ENCODE results near the gene SLC2A6. TPM values are rescaled to one million over a fixed set of nuclear protein-coding genes. Genes with fewer than 3 reads are reported as not detected.

SLC2A6 gene
- total RNA-seq: 1.3 TPM

GRCh38 chr9:133478851-133479711 lies at the start of gene SLC2A6:
Gene SLC2A6 (minus strand): TSS chr9:133479099. CDS start chr9:133479059, 40 bp downstream.
- DNase-seq (ENCODE audit: low spot score) (peak; percentile 70), ATAC-seq (peak; percentile 96)

- ATAC-seq (no peak), DNase-seq (ENCODE audit: low spot score) (no peak)
Observed at GRCh38 chr9:133528001-133528875, 49.3 kb upstream of the SLC2A6 start.

- DNase-seq (ENCODE audit: low spot score) (peak; percentile 78), ATAC-seq (peak; percentile 82)
Observed at GRCh38 chr9:133527444-133527920, 48.6 kb upstream of the SLC2A6 start.

- DNase-seq (ENCODE audit: low spot score): no peak
- ATAC-seq: no peak
Observed at GRCh38 chr9:133526721-133527321, 47.9 kb upstream of the SLC2A6 start.

- DNase-seq (ENCODE audit: low spot score) (no peak), ATAC-seq (peak; percentile 24)
Observed at GRCh38 chr9:133525677-133526076, 46.8 kb upstream of the SLC2A6 start.

GRCh38 chr9:133524679-133525228 lies 45.9 kb upstream of the SLC2A6 start, which contains the start of gene MYMK:
Gene MYMK (minus strand): TSS chr9:133524959. CDS start chr9:133524844, 115 bp downstream.
- ATAC-seq: no peak
- DNase-seq (ENCODE audit: low spot score): no peak

- DNase-seq (ENCODE audit: low spot score) (no peak), ATAC-seq (no peak)
Observed at GRCh38 chr9:133524146-133524545, 45.2 kb upstream of the SLC2A6 start.

- DNase-seq (ENCODE audit: low spot score) (no peak), ATAC-seq (no peak)
Observed at GRCh38 chr9:133523106-133523505, 44.2 kb upstream of the SLC2A6 start.

GRCh38 chr9:133522073-133522910 lies 43.4 kb upstream of the SLC2A6 start:
- ATAC-seq (no peak), DNase-seq (ENCODE audit: low spot score) (no peak)

GRCh38 chr9:133521122-133522072 lies 42.5 kb upstream of the SLC2A6 start:
- ATAC-seq (peak; percentile 83), DNase-seq (ENCODE audit: low spot score) (peak; percentile 88)

- DNase-seq (ENCODE audit: low spot score) (no peak), ATAC-seq (no peak)
Observed at GRCh38 chr9:133520121-133520835, 41.4 kb upstream of the SLC2A6 start.

- DNase-seq (ENCODE audit: low spot score): no peak
- no peak for ATAC-seq
Observed at GRCh38 chr9:133519693-133520092, 40.8 kb upstream of the SLC2A6 start.

- DNase-seq (ENCODE audit: low spot score) (no peak), ATAC-seq (no peak)
Observed at GRCh38 chr9:133518706-133519449, 40.0 kb upstream of the SLC2A6 start.

- ATAC-seq (no peak), DNase-seq (ENCODE audit: low spot score) (no peak)
Observed at GRCh38 chr9:133518200-133518599, 39.3 kb upstream of the SLC2A6 start.

- no peak for DNase-seq (ENCODE audit: low spot score)
- no peak for ATAC-seq
Observed at GRCh38 chr9:133517711-133518110, 38.8 kb upstream of the SLC2A6 start.

GRCh38 chr9:133516961-133517350 lies 38.1 kb upstream of the SLC2A6 start:
- no peak for DNase-seq (ENCODE audit: low spot score)
- ATAC-seq: no peak

GRCh38 chr9:133516256-133516960 lies 37.5 kb upstream of the SLC2A6 start:
- ATAC-seq (no peak), DNase-seq (ENCODE audit: low spot score) (no peak)
